OCI-LY1 (cell line): ENCODE data around the gene ARHGAP33.
"Not testable (repeated sequence)": the region's sequence is repeated elsewhere in the genome, so short reads cannot be mapped to it uniquely, and the experiment has no call there.

Source experiments
- EZH2 ChIP-seq: fragments of 200-600 bp; sonication (generic), shearing (Covaris generic); IDR thresholded peaks from 2 replicates; pipeline ENCODE4 v1.8.0; 2017; ENCODE audit warnings: borderline replicate concordance, mixed run types, mild to moderate bottlenecking, antibody characterized with exemption, low read length, moderate library complexity, mixed read lengths
- TF ChIP-seq, protein P1 (sequence below): fragments of 200-600 bp; sonication (generic), shearing (Covaris generic); IDR thresholded peaks from 2 replicates; pipeline ENCODE4 v1.5.1; 2017; ENCODE audit warnings: mild to moderate bottlenecking, antibody characterized with exemption, low read length, moderate library complexity, mixed read lengths

DNA sequence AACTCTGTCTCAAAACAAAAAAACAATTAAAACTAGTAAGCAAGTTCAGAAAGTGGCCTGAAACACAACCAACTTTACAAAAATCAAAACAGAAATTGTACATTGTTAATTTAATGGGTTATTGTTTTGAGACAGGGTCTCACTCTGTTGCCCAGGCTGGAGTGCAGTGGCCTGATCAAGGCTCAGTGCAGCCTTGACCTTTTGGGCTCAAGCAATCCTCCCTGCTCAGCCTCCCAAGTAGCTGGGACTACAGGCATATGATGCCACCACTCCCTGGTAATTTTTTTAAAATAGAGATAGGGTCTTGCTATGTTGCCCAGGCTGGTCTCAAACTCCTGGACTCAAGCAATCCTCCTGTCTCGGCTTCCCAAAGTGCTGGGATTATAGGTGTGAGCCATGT, 20.2 kb downstream of the ARHGAP33 start:
- TF ChIP-seq, protein P1, sequence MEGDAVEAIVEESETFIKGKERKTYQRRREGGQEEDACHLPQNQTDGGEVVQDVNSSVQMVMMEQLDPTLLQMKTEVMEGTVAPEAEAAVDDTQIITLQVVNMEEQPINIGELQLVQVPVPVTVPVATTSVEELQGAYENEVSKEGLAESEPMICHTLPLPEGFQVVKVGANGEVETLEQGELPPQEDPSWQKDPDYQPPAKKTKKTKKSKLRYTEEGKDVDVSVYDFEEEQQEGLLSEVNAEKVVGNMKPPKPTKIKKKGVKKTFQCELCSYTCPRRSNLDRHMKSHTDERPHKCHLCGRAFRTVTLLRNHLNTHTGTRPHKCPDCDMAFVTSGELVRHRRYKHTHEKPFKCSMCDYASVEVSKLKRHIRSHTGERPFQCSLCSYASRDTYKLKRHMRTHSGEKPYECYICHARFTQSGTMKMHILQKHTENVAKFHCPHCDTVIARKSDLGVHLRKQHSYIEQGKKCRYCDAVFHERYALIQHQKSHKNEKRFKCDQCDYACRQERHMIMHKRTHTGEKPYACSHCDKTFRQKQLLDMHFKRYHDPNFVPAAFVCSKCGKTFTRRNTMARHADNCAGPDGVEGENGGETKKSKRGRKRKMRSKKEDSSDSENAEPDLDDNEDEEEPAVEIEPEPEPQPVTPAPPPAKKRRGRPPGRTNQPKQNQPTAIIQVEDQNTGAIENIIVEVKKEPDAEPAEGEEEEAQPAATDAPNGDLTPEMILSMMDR: not testable (repeated sequence)
- not testable (repeated sequence) for TF ChIP-seq EZH2
